Measurements from ENCODE around the gene RBM11.

The RBM11 gene

DNA sequence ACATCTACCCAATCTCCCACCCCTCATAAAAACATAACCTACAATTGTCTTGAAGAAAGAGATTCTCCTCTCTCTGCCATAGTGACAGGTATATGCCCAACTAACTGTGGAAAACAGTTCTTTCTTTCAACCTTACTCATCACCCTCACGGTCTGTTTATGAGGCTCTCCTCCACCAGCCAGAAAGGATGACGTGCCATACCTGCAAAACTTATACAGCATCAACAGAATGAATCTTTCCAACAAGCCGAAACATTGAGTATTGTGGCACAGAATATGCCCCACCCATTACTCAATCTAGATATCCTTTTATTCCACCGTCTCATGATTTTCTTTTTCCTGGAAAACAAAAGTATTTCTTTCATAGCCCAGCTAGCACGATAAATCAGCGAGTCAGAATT lies 55.7 kb downstream of the RBM11 start:
- no peak for DNase-seq

DNA sequence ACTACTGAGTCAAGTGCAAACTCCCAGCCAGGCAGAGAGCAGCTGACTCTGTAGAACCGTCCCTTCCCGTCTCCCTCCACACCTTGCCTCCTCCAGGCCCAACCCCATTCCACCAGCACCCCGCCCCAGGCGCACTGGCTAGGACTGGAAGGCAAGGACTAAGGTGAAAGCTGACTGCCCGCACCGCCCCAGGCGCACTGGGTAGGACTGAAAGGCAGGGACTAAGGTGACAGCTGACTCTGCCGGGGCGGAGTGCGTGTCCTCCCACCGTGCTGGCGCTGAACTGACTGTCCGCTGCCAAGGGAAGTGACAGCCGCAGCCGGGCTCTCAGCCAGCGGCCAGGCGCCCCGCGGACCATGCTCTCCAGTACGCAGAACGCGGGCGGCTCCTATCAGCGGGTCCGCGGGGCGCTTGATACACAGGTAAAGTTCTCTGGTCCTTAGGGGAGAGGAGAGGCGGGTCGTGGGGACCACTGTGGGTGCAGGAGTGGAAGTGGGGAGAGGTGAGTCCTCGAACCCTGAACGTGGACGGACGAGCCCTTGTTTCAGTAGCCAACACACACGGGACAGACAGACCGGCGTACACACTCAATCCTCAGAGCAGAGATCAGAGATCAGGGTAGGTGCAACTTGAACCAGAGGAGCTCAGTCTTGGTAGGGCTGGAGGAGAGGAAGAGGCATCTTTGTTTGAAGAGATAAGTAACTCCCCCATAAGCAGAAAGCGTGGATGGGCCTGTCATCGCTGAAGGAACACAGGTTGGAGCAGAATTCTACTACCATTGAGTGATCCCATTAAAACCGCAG lies 58.0 kb downstream of the RBM11 start:
- peak; percentile 13 to 78 (median 40) for DNase-seq

- DNase-seq: no peak
These were observed 59.8 kb downstream of the RBM11 start for GRCh38 chr21:14275702-14276205.

Measured in suppressor macrophage (primary cell).